RWPE2 (cell line): ENCODE measurements around the gene HERC3.
A peak's percentile ranks its signal among the peaks of the same experiment; 100 is the strongest.

Source experiments
- ATAC-seq: fragments of 200-7000 bp; cut with Tn5 transposase; 3 replicates; pipeline ENCODE4 v1.9.1; 2021; ENCODE audit warnings: low read depth
- DNase-seq: peaks from one replicate; pipeline ENCODE4 v3.0.0-alpha.2; 2020; ENCODE audit warnings: low spot score
- H3K27ac ChIP-seq: fragments of 450-650 bp; 2 replicates; pipeline ENCODE4 v1.5.1; 2017; ENCODE audit warnings: mild to moderate bottlenecking; ENCODE audit not compliant: poor library complexity, severe bottlenecking
- H3K27me3 ChIP-seq: fragments of 250-450 bp; sonication (Bioruptor Pico); 2 replicates; pipeline ENCODE4 v1.5.1; 2021; ENCODE audit warnings: mild to moderate bottlenecking, moderate library complexity; ENCODE audit not compliant: insufficient read depth, poor library complexity, severe bottlenecking
- H3K36me3 ChIP-seq: fragments of 250-450 bp; sonication (Bioruptor Pico); 2 replicates; pipeline ENCODE4 v1.5.1; 2020; ENCODE audit warnings: low read depth, mild to moderate bottlenecking, moderate library complexity
- H3K4me1 ChIP-seq: fragments of 250-450 bp; sonication (Bioruptor Pico); 2 replicates; pipeline ENCODE4 v1.5.1; 2021; ENCODE audit warnings: mild to moderate bottlenecking, moderate library complexity; ENCODE audit not compliant: insufficient read depth, poor library complexity, severe bottlenecking
- H3K4me3 ChIP-seq: fragments of 250-450 bp; sonication (Bioruptor Pico); 2 replicates; pipeline ENCODE4 v1.5.1; 2021; ENCODE audit warnings: mild to moderate bottlenecking, moderate library complexity; ENCODE audit not compliant: severe bottlenecking
- H3K9me3 ChIP-seq: fragments of 250-450 bp; sonication (Bioruptor Pico); 2 replicates; pipeline ENCODE4 v1.5.1; 2021; ENCODE audit warnings: mild to moderate bottlenecking, moderate library complexity; ENCODE audit not compliant: severe bottlenecking
- CTCF ChIP-seq: fragments of 450-650 bp; IDR thresholded peaks from one replicate; pipeline ENCODE4 v1.5.1; 2017; ENCODE audit warnings: mild to moderate bottlenecking, moderate library complexity; ENCODE audit not compliant: poor library complexity, severe bottlenecking

HERC3 gene

GRCh38 chr4:88734403-88734949, 142.2 kb downstream of the HERC3 start:
- H3K4me1 ChIP-seq: no peaks in the 10 kb centered on the region
- DNase-seq (no peak), ATAC-seq (peak; percentile 16; the same call in 2 of the 3 replicates)
- H3K4me3 ChIP-seq: no peak overlapping the region
- H3K27ac ChIP-seq: no peak overlapping the region
- no peak for TF ChIP-seq CTCF
- H3K9me3 ChIP-seq: no peaks in the 10 kb centered on the region
- H3K36me3 ChIP-seq: no peaks in the 10 kb centered on the region
- no peaks in the 10 kb centered on the region for H3K27me3 ChIP-seq

GRCh38 chr4:88735564-88735963, 143.3 kb downstream of the HERC3 start:
- H3K27ac ChIP-seq: no peak overlapping the region
- no peaks in the 10 kb centered on the region for H3K9me3 ChIP-seq
- no peaks in the 10 kb centered on the region for H3K27me3 ChIP-seq
- no peaks in the 10 kb centered on the region for H3K36me3 ChIP-seq
- H3K4me3 ChIP-seq: no peak overlapping the region
- DNase-seq (no peak), ATAC-seq (no peak)
- H3K4me1 ChIP-seq: no peaks in the 10 kb centered on the region
- no peak for TF ChIP-seq CTCF

GRCh38 chr4:88736264-88736663, 144.0 kb downstream of the HERC3 start:
- TF ChIP-seq CTCF: no peak
- Histone ChIP-seq H3K27me3 (no peaks in the 10 kb centered on the region), H3K27ac (no peak overlapping the region), H3K4me3 (no peak overlapping the region), H3K9me3 (no peaks in the 10 kb centered on the region), H3K36me3 (no peaks in the 10 kb centered on the region), H3K4me1 (no peaks in the 10 kb centered on the region)
- ATAC-seq (no peak), DNase-seq (no peak)

- no peak overlapping the region for H3K4me3 ChIP-seq
- no peak for DNase-seq
These were observed 145.1 kb downstream of the HERC3 start for GRCh38 chr4:88737307-88737941.

More at GRCh38 chr4:88737307-88737941, 145.1 kb downstream of the HERC3 start:
- Histone ChIP-seq H3K9me3 (no peaks in the 10 kb centered on the region), H3K4me1 (no peaks in the 10 kb centered on the region), H3K27me3 (no peaks in the 10 kb centered on the region), H3K36me3 (no peaks in the 10 kb centered on the region), H3K27ac (no peak overlapping the region)
- peak; percentile 50 for ATAC-seq
- TF ChIP-seq CTCF: no peak
